ENCODE results near the gene CDH23.

- TF ChIP-seq CTCF (IDR thresholded peaks at IDR 0.05): no peak
- no peak for TF ChIP-seq POLR2A (IDR thresholded peaks at IDR 0.05)
Measured at GRCh38 chr10:71649631-71650030, 252.9 kb downstream of the CDH23 start.
